Progenitor cell of endocrine pancreas (in vitro differentiated cells): ENCODE measurements around the gene KPNB1. TPM values are rescaled to one million over a fixed set of nuclear protein-coding genes. Genes with fewer than 3 reads are reported as not detected.

ENCODE experiments used
- DNase-seq: peaks from one replicate; pipeline ENCODE4 v3.0.0; 2021; ENCODE audit warnings: low spot score; ENCODE audit not compliant: unreplicated experiment
- H3K27ac Mint-ChIP-seq: 2 replicates; pipeline ENCODE4 v1.8.0; 2021; ENCODE audit warnings: mild to moderate bottlenecking, moderate library complexity, mixed read lengths
- H3K27me3 Mint-ChIP-seq: 2 replicates; pipeline ENCODE4 v1.8.0; 2021; ENCODE audit warnings: mixed read lengths
- H3K36me3 Mint-ChIP-seq: 2 replicates; pipeline ENCODE4 v1.8.0; 2022; ENCODE audit warnings: mixed read lengths; ENCODE audit not compliant: insufficient read depth
- H3K4me1 Mint-ChIP-seq: 2 replicates; pipeline ENCODE4 v1.8.0; 2021; ENCODE audit warnings: low read depth, mixed read lengths
- H3K4me3 Mint-ChIP-seq: 2 replicates; pipeline ENCODE4 v1.8.0; 2021; ENCODE audit warnings: low read depth, mild to moderate bottlenecking, moderate library complexity, mixed read lengths
- H3K9me3 Mint-ChIP-seq: 2 replicates; pipeline ENCODE4 v1.8.0; 2021; ENCODE audit warnings: low read depth, mixed read lengths
- CTCF ChIP-seq: fragments of 200-600 bp; sonication (generic); IDR thresholded peaks from one replicate; pipeline ENCODE4 v1.5.0; 2021; ENCODE audit warnings: antibody characterized with exemption, mild to moderate bottlenecking; ENCODE audit not compliant: unreplicated experiment
- total RNA-seq: library from RNA; stranded (reverse); gene quantifications from 2 replicates; pipeline ENCODE4 v1.2.1, GENCODE V29; 2021

The KPNB1 gene
- total RNA-seq, 1 donor from 2014 or later, result 386 TPM

GRCh38 chr17:47621293-47622179 is 28.2 kb upstream of the KPNB1 start:
- TF ChIP-seq CTCF, result no peak
- no peak overlapping the region for H3K4me3 Mint-ChIP-seq
- no peaks in the 10 kb centered on the region for H3K27me3 Mint-ChIP-seq
- H3K27ac Mint-ChIP-seq, result peak overlapping the region; percentile 76
- H3K36me3 Mint-ChIP-seq, result peaks cover 33% of the 10 kb centered on the region
- peaks cover 10% of the 10 kb centered on the region for H3K4me1 Mint-ChIP-seq
- no peaks in the 10 kb centered on the region for H3K9me3 Mint-ChIP-seq
- no peak for DNase-seq

- Mint-ChIP-seq H3K27ac (peak overlapping the region; percentile 41), H3K4me1 (peaks cover 10% of the 10 kb centered on the region), H3K36me3 (peaks cover 33% of the 10 kb centered on the region), H3K27me3 (no peaks in the 10 kb centered on the region), H3K9me3 (no peaks in the 10 kb centered on the region), H3K4me3 (no peak overlapping the region)
- DNase-seq, result no peak
- no peak for TF ChIP-seq CTCF
Observed at GRCh38 chr17:47622180-47622549, 27.6 kb upstream of the KPNB1 start.

GRCh38 chr17:47624727-47625068 is 25.0 kb upstream of the KPNB1 start:
- H3K4me1 Mint-ChIP-seq, result peaks cover 7% of the 10 kb centered on the region
- H3K36me3 Mint-ChIP-seq, result peaks cover 18% of the 10 kb centered on the region

GRCh38 chr17:47628014-47628566 is 21.6 kb upstream of the KPNB1 start:
- no peaks in the 10 kb centered on the region for H3K9me3 Mint-ChIP-seq
- H3K27ac Mint-ChIP-seq, result no peak overlapping the region
- no peaks in the 10 kb centered on the region for H3K27me3 Mint-ChIP-seq
- H3K36me3 Mint-ChIP-seq, result peaks cover 12% of the 10 kb centered on the region
- H3K4me3 Mint-ChIP-seq, result no peak overlapping the region
- DNase-seq, result no peak
- peaks cover 1% of the 10 kb centered on the region for H3K4me1 Mint-ChIP-seq
- TF ChIP-seq CTCF, result no peak

More at GRCh38 chr17:47624727-47625068, 25.0 kb upstream of the KPNB1 start:
- Mint-ChIP-seq H3K27me3 (no peaks in the 10 kb centered on the region), H3K4me3 (no peak overlapping the region), H3K9me3 (no peaks in the 10 kb centered on the region), H3K27ac (peak overlapping the region; percentile 64)
- TF ChIP-seq CTCF, result no peak
- no peak for DNase-seq

GRCh38 chr17:47629826-47630225 is 19.9 kb upstream of the KPNB1 start:
- TF ChIP-seq CTCF, result no peak
- Mint-ChIP-seq H3K27ac (no peak overlapping the region), H3K4me1 (no peaks in the 10 kb centered on the region), H3K9me3 (no peaks in the 10 kb centered on the region), H3K4me3 (no peak overlapping the region), H3K36me3 (peaks cover 8% of the 10 kb centered on the region), H3K27me3 (no peaks in the 10 kb centered on the region)
- DNase-seq, result no peak
